NOMO-1 treated with DMSO at 0.1 percent for 48 hours (cell line): ENCODE results near the gene SNAPC5.
"Not testable (repeated sequence)": the region's sequence is repeated elsewhere in the genome, so short reads cannot be mapped to it uniquely, and the experiment has no call there.

Experiments used
- DNase-seq: peaks from one replicate; lab custom pipeline; 2025; ENCODE audit not compliant: unreplicated experiment; lab: John Stamatoyannopoulos, UW

Gene SNAPC5

GRCh38 chr15:66497502-66498455, at the start of gene SNAPC5:
Gene SNAPC5, minus strand, starts transcription at chr15:66497762. Its CDS starts 31 bp downstream, at chr15:66497731.
- peak; percentile 95 for DNase-seq

- no peak for DNase-seq
These were observed 47.7 kb upstream of the SNAPC5 start for GRCh38 chr15:66545255-66545654.

DNA sequence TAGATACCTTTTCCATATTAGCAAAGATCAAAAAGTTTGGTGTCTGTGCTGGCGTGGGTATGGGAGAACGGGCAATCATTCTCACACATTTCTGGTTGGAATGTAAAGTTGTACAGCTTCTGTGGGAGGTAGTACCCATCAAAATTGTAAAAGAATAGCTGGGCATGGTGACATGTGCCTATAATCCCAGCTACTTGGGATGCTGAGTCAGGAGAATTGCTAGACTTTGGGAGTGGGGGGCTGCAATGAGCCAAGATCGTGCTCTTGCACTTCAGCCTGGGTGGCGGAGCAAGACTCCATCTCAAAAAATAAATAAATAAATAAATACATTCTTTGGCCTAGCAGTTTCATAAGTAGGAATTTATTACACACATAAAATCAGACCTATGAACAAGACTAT, 45.3 kb upstream of the SNAPC5 start:
- DNase-seq: no peak

DNA sequence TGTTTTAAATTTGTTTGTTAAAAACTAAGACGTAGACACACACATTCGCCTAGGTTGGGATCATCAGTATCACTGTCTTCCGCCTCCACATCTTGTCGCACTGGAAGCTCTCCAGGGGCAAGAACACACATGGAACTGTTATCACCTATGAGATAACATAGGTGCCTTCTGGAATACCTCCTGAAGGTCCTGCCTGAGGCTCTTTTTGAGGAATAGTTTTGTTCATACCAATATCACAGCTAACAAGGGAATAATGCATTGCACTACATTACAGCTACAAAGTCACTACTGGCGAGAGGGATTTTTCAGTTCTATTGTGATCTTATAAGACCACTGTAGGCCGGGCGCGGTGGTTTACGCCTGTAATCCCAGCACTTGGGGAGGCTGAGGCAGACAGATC, 37.5 kb upstream of the SNAPC5 start:
- DNase-seq: no peak

DNA sequence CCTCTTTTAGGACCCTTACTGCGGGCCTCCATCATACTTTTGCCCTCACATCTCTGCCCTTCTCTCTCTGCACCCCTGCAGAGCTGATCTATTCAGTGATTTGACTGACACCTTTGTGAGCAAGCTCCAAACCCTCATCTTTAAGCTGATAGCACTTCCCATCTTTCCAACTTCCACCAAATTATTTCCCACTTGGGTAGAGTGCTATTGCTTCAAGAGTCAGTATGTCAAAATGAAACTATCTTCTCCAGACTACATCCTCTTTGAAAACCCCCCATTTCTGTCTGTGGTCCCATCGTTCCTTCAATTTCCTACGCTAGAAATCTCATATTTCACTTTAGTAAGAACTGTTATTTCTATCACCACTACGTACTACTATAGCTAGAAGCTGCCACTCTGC, 27.3 kb upstream of the SNAPC5 start:
- DNase-seq: no peak

DNA sequence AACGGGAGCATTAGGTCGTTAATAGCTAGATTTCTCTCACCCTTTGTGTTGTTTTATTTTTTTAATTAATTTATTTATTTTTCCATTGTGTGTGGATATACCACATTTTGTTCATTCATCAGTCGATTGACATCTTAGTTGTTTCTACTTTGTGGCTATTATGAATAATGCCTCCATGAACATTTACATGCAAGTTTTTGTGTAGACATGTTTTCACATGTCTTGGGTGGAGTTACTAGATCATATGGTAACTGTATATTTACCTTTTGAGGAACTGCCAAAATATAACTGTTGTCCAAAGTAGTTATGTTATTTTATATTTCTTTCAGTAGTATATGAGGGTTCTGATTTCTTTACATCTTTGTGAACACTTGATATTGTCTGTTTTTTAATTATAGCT, 26.4 kb upstream of the SNAPC5 start:
- no peak for DNase-seq

DNA sequence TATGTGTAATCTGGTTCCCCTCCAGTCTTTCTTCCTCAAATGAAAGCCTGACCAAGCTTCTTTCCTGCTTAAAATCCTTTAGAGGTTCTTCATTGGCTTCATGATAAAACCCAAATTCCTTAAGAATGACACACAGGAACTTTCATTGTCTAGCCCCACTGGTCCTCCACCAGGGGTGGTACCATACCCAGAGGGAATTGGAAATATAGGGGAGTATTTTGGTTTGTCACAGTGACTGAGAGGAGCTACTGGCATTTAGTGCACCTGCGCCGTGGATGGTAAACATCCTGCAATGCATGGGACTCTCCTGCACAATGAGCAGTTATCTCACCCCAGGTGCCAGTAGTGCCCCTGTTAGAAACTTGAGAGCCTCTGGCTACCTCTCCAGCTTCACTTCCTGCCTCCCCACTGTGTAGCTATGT, 18.4 kb upstream of the SNAPC5 start:
- DNase-seq: no peak

- DNase-seq: no peak
These were observed 17.0 kb upstream of the SNAPC5 start for GRCh38 chr15:66514586-66514985.

- no peak for DNase-seq
These were observed 10.8 kb upstream of the SNAPC5 start for GRCh38 chr15:66508293-66508883.

- DNase-seq: no peak
These were observed 8.3 kb upstream of the SNAPC5 start for GRCh38 chr15:66505818-66506217.

- peak; percentile 28 for DNase-seq
These were observed 7.9 kb upstream of the SNAPC5 start for GRCh38 chr15:66505430-66505811.

DNA sequence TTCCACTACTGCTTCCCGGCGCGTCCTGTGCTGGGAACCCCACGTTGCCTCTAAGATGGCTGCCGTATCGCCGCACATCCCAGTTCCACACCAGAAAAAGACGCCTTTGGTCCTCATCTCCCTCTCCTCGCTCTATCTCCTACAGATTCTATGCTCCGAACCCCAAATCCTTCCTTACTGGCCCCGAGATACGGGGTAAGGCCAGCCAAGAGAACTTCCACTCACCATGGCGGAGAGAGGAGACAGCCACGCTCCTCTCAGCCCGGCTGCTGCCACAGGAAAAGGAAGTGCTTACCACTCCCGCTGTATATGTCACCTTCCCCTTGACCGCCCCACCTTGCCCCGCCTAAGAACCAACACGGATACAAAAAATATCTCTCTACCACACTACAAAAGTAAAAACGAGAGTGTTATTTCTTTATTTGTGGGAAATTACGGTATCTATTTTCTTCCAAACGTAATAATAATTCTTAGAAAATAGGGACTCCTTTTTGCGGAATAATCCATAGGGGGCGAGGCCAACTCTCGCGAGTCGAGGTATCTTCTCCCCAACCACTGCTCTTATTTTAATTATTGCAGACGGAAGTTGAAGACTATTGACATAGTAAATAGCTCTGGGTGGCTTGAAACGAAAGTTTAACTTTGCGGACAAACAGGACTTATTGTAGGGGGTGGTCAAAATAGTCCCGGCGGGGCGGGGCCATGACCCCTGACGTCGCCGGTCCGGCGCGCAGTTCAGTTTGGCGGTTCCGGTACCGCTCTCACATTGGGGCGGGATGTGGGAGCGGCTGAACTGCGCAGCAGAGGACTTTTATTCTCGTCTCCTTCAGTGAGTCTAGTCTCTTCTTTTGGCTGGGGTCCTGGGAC, 7.2 kb upstream of the SNAPC5 start, which contains the start of the genes RPL4 and ZWILCH:
Gene RPL4 (minus strand): TSS at position 293 of the 867 bp plus-strand sequence. CDS start 65 bp downstream, at position 228.
Gene ZWILCH (plus strand): TSS at position 764 of the 867 bp plus-strand sequence. CDS start 13 bp downstream, at position 777.
- peak; percentile 84 for DNase-seq

GRCh38 chr15:66503780-66504562, 6.4 kb upstream of the SNAPC5 start:
- DNase-seq: no peak

DNA sequence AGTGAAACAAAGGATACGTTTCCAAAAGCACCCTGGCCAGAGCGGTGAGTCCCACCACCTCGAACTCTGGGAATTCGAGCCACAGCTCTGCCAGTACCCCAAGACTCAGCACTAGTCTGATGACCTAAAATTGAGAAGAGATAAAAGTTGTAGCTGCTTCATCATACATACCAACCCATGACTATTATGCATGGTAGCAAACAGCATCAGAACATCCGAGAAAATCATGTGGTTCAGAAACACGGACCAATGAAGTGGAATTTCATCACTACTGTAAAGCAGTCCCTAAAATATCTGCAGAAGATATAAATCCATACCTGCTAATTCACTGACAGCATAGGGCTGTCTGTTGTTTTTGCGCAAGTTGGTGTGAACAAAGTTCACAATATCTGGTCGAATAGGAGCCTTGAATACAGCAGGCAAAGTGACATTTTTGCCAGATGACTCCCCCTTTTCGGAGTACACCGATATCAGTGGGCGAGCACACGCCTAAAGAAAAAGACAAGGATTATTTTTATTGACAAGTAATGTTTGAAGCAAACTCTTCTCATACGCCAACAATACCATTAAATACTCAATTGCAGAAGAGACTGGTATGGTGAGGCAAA, 5.6 kb upstream of the SNAPC5 start:
- DNase-seq: not testable (repeated sequence)

DNA sequence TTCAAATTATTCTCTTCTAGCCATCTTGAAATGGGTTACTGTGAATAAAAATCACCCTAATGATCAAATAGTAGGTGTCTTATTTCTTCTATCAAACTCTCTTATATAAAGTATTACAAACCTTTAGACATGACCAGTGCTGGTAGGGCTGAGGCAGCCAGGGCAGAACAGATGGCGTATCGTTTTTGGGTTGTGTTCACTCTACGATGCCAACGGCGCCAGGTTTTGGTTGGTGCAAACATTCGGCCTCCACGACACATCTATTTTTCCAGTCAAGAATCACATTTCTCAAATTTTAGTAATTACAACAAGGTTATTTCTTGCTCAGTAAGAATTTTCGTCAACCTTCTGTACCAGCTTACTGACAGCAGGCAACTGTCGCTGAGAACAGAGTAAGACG, 4.9 kb upstream of the SNAPC5 start:
- DNase-seq: no peak

- DNase-seq: not testable (repeated sequence)
These were observed 2.8 kb upstream of the SNAPC5 start for GRCh38 chr15:66500346-66500745.

DNA sequence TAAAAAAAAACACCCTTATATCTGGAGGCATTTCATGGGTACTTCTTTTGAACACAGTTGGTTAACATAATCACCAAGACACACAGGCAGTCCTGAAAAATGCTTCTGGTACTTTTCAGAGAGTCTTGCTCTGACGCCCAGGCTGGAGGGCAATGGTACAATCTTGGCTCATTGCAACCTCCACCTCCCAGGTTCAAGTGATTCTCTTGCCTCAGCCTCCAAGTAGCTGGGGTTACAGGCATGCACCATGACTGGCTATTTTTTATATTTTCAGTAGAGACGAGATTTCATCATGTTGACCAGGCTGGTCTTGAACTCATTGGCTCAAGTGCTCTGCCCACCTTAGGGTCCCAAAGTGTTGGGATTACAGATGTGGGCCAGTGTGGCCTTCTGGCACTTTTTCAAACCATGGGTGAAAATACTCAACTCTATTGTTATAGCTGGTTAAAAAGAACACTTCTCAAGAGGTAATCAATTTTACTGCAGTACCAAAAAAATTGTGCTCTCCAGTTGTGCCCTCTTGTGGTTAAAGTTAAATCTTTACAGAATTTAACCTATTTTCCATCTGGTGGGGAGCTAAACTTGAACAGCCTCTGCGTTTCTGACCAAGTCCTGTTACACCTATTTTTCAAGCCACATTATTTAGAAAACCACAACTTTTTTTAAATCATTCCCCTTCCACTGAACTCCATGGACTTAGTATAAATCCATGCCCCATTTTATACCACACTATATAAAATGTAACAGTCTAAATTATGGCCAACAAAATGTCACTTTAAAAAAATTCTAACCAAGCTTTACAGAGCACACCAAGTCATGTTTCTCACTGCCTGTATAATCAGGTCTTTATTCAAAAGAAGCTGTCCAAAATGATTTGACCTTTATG, 1.2 kb upstream of the SNAPC5 start:
- peak; percentile 55 for DNase-seq

DNA sequence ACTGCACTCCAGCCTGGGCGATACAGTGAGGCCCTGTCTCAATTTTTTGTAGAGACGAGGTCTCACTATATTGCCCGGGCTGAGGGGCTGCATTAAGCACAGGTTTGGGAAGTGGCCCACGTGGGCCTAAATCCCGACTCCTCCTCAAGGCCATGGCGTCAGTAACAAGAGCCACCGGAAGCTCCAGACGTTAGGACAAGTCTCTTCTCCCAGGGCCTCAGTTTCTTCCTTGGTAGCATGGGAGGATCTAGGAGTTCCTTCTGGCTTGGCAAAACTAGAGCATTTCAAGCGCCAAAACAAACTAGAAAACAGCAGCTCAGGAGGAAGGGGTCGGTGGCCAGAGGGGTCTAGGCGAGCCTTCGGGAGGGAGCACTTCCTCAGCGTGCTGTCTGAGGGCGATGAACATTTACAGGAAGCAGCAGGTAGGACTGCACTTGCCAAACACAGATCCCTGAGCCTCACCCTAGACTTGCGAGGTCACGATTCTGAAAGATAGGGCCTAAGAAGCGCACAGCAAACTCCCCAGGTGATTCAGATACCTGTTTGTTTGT, 536 bp downstream of the SNAPC5 start:
- DNase-seq: peak; percentile 29

DNA sequence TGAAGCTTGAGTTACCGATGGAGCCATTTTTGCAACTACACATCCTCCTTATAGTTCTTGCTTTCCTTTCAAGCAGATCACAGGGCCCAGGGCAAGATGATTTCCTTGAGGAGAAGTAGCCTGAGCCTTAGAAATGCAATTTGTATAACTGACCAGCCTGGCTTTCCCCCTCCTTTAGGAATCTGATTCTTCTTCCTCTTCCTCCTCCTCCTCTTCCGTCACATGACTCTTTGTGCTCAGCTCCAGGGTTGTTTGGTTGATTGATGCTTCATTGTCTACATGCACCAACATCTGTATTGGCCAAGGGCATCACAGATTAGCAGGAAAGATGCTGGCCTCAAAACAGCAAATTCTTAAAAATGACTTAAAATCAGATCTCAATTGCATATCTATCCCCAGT, 3.3 kb downstream of the SNAPC5 start:
- no peak for DNase-seq
